Subcutaneous abdominal adipose tissue (tissue), 5 donors: ENCODE measurements around the gene PRKCE.

Experiments used
- H3K27ac ChIP-seq: one replicate; pipeline ENCODE4 v1.7.0; 2013; ENCODE audit warnings: low read depth, mild to moderate bottlenecking, inconsistent platforms, low read length, moderate library complexity
- H3K27me3 ChIP-seq, 5 donors: one replicate each; pipeline ENCODE4 v1.7.0; 2013; ENCODE audit warnings: low read length in 5 of 5, inconsistent platforms in 1 of 5; ENCODE audit not compliant: control insufficient read depth in 5 of 5, insufficient read depth in 4 of 5
- H3K36me3 ChIP-seq, 5 donors: one replicate each; pipeline ENCODE4 v1.7.0; 2013; ENCODE audit warnings: low read length in 5 of 5; ENCODE audit not compliant: control insufficient read depth in 5 of 5, insufficient read depth in 5 of 5
- H3K4me1 ChIP-seq, 5 donors: one replicate each; pipeline ENCODE4 v1.7.0; 2013; ENCODE audit warnings: low read length in 5 of 5, mild to moderate bottlenecking in 3 of 5, moderate library complexity in 1 of 5; ENCODE audit not compliant: control insufficient read depth in 5 of 5, insufficient read depth in 5 of 5
- H3K4me3 ChIP-seq, 5 donors: one replicate each; pipeline ENCODE4 v1.7.0; 2013; ENCODE audit warnings: low read length in 5 of 5, low read depth in 1 of 5
- H3K9ac ChIP-seq, 5 donors: one replicate each; pipeline ENCODE4 v1.7.0; 2013; ENCODE audit warnings: low read length in 5 of 5, mild to moderate bottlenecking in 4 of 5, moderate library complexity in 3 of 5
- H3K9me3 ChIP-seq, 5 donors: one replicate each; pipeline ENCODE4 v1.7.0; 2013; ENCODE audit warnings: low read length in 5 of 5; ENCODE audit not compliant: control insufficient read depth in 5 of 5
- donor health status: healthy.
- donor health status: healthy.
- donor health status: healthy.
- donor health status: healthy.
- donor health status: healthy.

Gene PRKCE

DNA sequence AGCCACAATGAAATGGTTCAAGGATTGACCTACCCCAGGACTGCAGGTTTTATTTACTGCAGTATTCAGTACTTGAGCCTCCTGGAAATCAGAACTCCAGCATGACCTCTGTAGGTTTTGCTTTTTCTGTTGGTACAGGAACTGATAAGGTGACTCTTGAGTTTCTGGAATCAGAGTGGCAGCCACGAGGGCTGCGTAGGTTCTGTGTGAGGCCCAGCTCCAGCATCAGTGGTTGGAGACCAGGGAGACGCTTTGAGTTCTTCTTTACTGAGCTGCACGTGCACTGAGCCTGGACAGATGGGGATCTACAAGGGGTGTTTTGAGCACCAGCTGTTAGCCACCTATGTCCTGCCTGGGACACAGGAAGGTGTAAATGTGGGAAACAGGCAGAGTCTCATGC, 423.0 kb downstream of the PRKCE start:
- H3K4me3 ChIP-seq: no peak overlapping the region
- no peak overlapping the region for H3K27ac ChIP-seq
- peak overlapping the region in 1 of 5 donors; percentile 26 for H3K9ac ChIP-seq
- H3K36me3 ChIP-seq: no peaks in the 10 kb centered on the region
- H3K4me1 ChIP-seq: peaks cover 0 to 34% (median 2%) of the 10 kb centered on the region in 5 donors
- H3K9me3 ChIP-seq: no peaks in the 10 kb centered on the region
- H3K27me3 ChIP-seq: no peaks in the 10 kb centered on the region

GRCh38 chr2:46075848-46076247, 424.4 kb downstream of the PRKCE start:
- H3K27ac ChIP-seq: peak overlapping the region; percentile 27
- H3K4me3 ChIP-seq: peak overlapping the region in 1 of 5 donors; percentile 4
- no peaks in the 10 kb centered on the region for H3K36me3 ChIP-seq
- no peak overlapping the region for H3K9ac ChIP-seq
- H3K27me3 ChIP-seq: no peaks in the 10 kb centered on the region
- no peaks in the 10 kb centered on the region for H3K9me3 ChIP-seq
- peaks cover 0 to 41% (median 2%) of the 10 kb centered on the region in 5 donors for H3K4me1 ChIP-seq

DNA sequence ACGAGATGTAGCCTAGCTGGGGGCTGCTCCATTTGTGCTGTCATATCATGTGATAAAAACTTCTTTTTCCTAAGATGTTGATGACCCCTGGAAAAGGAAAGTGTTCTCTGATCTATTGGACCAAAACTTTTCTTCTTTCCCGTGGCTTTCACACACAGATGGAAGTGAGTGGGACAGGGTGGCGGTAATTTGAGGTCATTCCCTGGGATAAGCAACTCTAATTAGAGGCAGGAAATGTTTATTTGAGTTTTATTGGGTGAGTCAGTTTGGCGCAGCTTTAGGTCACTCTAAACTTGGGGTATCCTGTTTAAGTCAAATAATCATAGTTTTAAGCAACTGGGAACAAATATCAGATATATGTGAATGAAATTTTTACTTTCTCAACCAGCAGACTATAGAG, 424.8 kb downstream of the PRKCE start:
- Histone ChIP-seq H3K27me3 (no peaks in the 10 kb centered on the region), H3K36me3 (no peaks in the 10 kb centered on the region), H3K4me3 (peak overlapping the region in 1 of 5 donors; percentile 4), H3K9ac (peak overlapping the region in 1 of 5 donors; percentile 2), H3K27ac (peak overlapping the region; percentile 63), H3K4me1 (peaks cover 0 to 41% (median 2%) of the 10 kb centered on the region in 5 donors), H3K9me3 (no peaks in the 10 kb centered on the region)

DNA sequence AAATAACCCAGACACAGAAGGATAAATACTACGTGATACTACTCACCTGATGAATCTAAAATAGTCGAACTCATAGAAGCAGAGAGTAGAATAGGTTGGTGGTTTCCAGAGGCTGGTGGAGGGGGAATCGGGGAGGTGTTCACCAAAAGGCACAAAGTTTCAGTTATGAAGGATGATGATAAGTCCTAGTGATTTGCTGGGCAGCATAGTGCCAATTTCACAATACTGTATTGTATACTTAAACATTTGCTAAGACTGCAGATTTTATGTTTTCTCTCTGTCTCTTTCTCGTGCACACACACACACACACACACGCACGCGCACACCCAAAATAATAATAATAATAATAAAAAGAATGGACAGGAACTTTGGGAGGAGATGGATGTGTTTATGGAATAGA, 425.4 kb downstream of the PRKCE start:
- Histone ChIP-seq H3K4me3 (no peak overlapping the region), H3K9me3 (no peaks in the 10 kb centered on the region), H3K9ac (no peak overlapping the region), H3K36me3 (no peaks in the 10 kb centered on the region), H3K4me1 (peaks cover 0 to 41% (median 2%) of the 10 kb centered on the region in 5 donors), H3K27ac (peak overlapping the region; percentile 63), H3K27me3 (no peaks in the 10 kb centered on the region)

- Histone ChIP-seq H3K9me3 (peaks cover 0 to 3% (median 0%) of the 10 kb centered on the region in 5 donors), H3K4me1 (peaks cover 0 to 40% (median 4%) of the 10 kb centered on the region in 5 donors), H3K27ac (no peak overlapping the region), H3K4me3 (no peak overlapping the region), H3K27me3 (no peaks in the 10 kb centered on the region), H3K9ac (no peak overlapping the region), H3K36me3 (no peaks in the 10 kb centered on the region)
Measured at GRCh38 chr2:46077522-46078107, 426.1 kb downstream of the PRKCE start.

GRCh38 chr2:46079985-46080560, 428.6 kb downstream of the PRKCE start:
- Histone ChIP-seq H3K27ac (no peak overlapping the region), H3K27me3 (no peaks in the 10 kb centered on the region), H3K4me1 (peaks cover 0 to 20% (median 5%) of the 10 kb centered on the region in 5 donors), H3K36me3 (no peaks in the 10 kb centered on the region), H3K9me3 (peaks cover 0 to 3% (median 0%) of the 10 kb centered on the region in 5 donors), H3K4me3 (no peak overlapping the region), H3K9ac (no peak overlapping the region)

DNA sequence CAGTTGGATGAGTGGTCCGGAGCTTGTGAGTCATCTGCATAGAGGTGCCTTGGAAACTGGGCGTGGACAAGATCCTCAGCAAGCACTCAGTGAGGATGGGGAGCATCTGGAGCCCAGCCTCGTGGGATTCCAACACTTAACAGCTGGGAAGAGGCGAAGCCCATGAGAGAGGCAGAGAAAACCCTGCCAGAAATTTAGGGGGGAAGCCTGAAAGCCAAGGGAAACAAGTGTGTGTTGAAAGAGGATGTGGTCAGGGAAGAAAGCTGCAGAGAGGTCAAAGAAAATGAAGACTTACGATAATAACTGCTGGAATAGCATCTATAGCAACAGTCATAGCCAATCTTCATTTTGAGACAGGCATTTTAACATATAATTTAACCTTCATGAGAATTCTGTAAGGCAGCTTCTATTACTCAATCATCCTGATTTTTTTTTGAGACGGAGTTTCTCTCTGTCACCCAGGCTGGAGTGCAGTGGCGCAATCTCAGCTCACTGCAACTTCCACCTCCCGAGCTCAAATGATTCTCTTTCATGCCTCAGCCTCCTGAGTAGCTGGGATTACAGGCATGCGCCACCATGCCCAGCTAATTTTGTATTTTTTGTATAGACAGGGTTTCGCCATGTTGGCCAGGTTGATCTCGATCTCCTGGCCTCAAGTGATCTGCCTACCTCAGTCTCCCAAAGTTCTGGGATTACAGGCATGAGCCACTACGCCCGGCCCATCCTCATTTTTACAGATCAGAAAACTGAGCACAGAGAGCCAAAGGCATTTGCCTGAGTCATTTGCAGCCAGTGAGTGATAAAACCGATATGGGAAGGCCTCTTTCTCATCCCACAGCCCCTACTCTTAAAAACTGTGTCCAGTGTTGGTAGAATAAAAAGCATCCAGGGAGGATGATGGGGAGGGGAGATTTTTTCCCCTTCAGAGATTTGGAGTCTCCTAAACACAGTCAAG, 431.3 kb downstream of the PRKCE start:
- Histone ChIP-seq H3K9me3 (peaks cover 0 to 3% (median 0%) of the 10 kb centered on the region in 5 donors), H3K27me3 (no peaks in the 10 kb centered on the region), H3K4me1 (peaks cover 0 to 24% (median 5%) of the 10 kb centered on the region in 5 donors), H3K36me3 (peaks cover 1 to 13% (median 9%) of the 10 kb centered on the region in 5 donors), H3K9ac (no peak overlapping the region), H3K4me3 (no peak overlapping the region), H3K27ac (no peak overlapping the region)

GRCh38 chr2:46086578-46087070, 435.1 kb downstream of the PRKCE start:
- no peaks in the 10 kb centered on the region for H3K27me3 ChIP-seq
- peaks cover 10 to 28% (median 24%) of the 10 kb centered on the region in 5 donors for H3K36me3 ChIP-seq
- peaks cover 0 to 27% (median 8%) of the 10 kb centered on the region in 5 donors for H3K4me1 ChIP-seq
- H3K9me3 ChIP-seq: peaks cover 0 to 3% (median 0%) of the 10 kb centered on the region in 5 donors
- peak overlapping the region; percentile 34 for H3K27ac ChIP-seq
- no peak overlapping the region for H3K9ac ChIP-seq
- H3K4me3 ChIP-seq: no peak overlapping the region

GRCh38 chr2:46087492-46087891, 436.0 kb downstream of the PRKCE start:
- Histone ChIP-seq H3K27me3 (no peaks in the 10 kb centered on the region), H3K4me1 (peaks cover 0 to 27% (median 8%) of the 10 kb centered on the region in 5 donors), H3K9ac (no peak overlapping the region), H3K36me3 (peaks cover 10 to 28% (median 24%) of the 10 kb centered on the region in 5 donors), H3K4me3 (no peak overlapping the region), H3K9me3 (peaks cover 0 to 1% (median 0%) of the 10 kb centered on the region in 5 donors), H3K27ac (no peak overlapping the region)
